Left lung (tissue), 10 donors: ENCODE results near the gene WDFY2. TPM values are rescaled to one million over a fixed set of nuclear protein-coding genes. Genes with fewer than 3 reads are reported as not detected.

Source experiments
- ATAC-seq: fragments of 200-7000 bp; cut with Tn5 transposase; one replicate; pipeline ENCODE4 v1.9.1; 2020; ENCODE audit warnings: moderate library complexity
- DNase-seq, 4 donors: peaks; one replicate each; pipeline ENCODE4 v3.0.0-alpha.2; 2013 to 2020
- H3K27ac ChIP-seq, 2 donors: fragments of 200-600 bp; sonication (generic) in 1 of 2; one replicate each; pipeline versions ENCODE4 v1.5.0 to v1.8.0; 2020 to 2021
- H3K27me3 ChIP-seq, 2 donors: fragments of 200-600 bp; sonication (generic) in 1 of 2; one replicate each; pipeline versions ENCODE4 v1.5.0 to v1.8.0; 2020 to 2021
- H3K36me3 ChIP-seq, 2 donors: fragments of 200-600 bp; sonication (generic) in 1 of 2; one replicate each; pipeline versions ENCODE4 v1.5.0 to v1.8.0; 2020 to 2021
- H3K4me1 ChIP-seq, 2 donors: fragments of 200-600 bp; one replicate each; pipeline ENCODE4 v1.8.0; 2021
- H3K4me3 ChIP-seq, 2 donors: fragments of 200-600 bp; sonication (generic) in 1 of 2; one replicate each; pipeline versions ENCODE4 v1.5.0 to v1.8.0; 2020 to 2021; ENCODE audit warnings: mild to moderate bottlenecking in 1 of 2
- H3K9me3 ChIP-seq, 2 donors: fragments of 200-600 bp; sonication (generic) in 1 of 2; one replicate each; pipeline versions ENCODE4 v1.5.0 to v1.8.0; 2020 to 2021
- intact Hi-C, 2 donors: fragments of 100-400 bp; cut with DNase I; formaldehyde crosslinking; loops; one replicate each; pipeline versions ENCODE4 v1.11.2 to v1.14.2; 2022
- polyA plus RNA-seq, 6 donors: library from polyadenylated mRNA; unstranded; fragments of 120-200 nt; gene quantifications; one replicate each; pipeline ENCODE4 v1.2.1, GENCODE V29; 2013; ENCODE audit not compliant: insufficient read length in 6 of 6
- total RNA-seq, 2 donors: library from RNA; stranded (reverse); fragmentation: NEBNext Ultra II Directional; extraction: Animal tissue kit (Norgen Biotek cat#: 25700); gene quantifications; one replicate each; pipeline ENCODE4 v1.2.1, GENCODE V29; 2021
- TF ChIP-seq, protein P1 (sequence below), 2 donors: fragments of 200-600 bp; sonication (generic) in 1 of 2; IDR thresholded peaks; one replicate each; pipeline versions ENCODE4 v1.5.0 to v1.8.0; 2021; ENCODE audit warnings: antibody characterized with exemption in 2 of 2
- donor health status: DM: no; HTN: yes; CAD: no.
- donor health status: DM: no; HTN: no; CAD: no.

WDFY2 gene
- total and polyA plus RNA-seq, 8 donors = 9.7 to 33.3 (median 22.1) TPM

DNA sequence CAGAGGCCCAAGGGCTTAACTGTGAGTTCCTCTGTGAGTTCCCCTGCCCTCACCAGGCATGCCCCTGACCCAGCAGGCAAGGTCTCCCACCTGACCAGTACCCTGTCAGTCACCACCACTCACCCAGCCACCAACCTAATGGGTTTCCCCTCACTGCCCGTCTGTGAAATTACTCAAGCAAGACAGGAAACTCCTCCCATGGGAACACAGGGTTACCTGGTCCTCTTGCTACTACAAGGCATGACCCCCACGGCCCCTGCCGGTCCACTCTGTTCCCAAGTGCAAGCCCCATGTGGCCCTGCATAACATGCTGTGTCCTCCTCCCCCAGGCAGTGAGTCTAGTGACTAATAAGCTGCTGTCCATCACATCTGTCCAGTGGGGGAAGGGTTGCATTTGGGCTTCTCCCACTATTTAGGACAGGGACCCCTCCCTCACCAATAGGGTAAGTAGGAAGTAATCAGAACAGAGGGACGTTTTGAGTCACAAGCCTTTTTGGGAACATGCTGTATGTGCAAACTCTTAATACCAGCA, 227.7 kb downstream of the WDFY2 start:
- ATAC-seq = no peak
- no peak overlapping the region for H3K4me3 ChIP-seq
- H3K4me1 ChIP-seq = peaks cover 5 to 20% of the 10 kb centered on the region in 2 donors
- H3K27ac ChIP-seq = no peak overlapping the region
- TF ChIP-seq, protein P1, sequence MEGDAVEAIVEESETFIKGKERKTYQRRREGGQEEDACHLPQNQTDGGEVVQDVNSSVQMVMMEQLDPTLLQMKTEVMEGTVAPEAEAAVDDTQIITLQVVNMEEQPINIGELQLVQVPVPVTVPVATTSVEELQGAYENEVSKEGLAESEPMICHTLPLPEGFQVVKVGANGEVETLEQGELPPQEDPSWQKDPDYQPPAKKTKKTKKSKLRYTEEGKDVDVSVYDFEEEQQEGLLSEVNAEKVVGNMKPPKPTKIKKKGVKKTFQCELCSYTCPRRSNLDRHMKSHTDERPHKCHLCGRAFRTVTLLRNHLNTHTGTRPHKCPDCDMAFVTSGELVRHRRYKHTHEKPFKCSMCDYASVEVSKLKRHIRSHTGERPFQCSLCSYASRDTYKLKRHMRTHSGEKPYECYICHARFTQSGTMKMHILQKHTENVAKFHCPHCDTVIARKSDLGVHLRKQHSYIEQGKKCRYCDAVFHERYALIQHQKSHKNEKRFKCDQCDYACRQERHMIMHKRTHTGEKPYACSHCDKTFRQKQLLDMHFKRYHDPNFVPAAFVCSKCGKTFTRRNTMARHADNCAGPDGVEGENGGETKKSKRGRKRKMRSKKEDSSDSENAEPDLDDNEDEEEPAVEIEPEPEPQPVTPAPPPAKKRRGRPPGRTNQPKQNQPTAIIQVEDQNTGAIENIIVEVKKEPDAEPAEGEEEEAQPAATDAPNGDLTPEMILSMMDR (IDR thresholded peaks at IDR 0.05) = no peak
- H3K9me3 ChIP-seq = no peaks in the 10 kb centered on the region
- no peaks in the 10 kb centered on the region for H3K36me3 ChIP-seq
- DNase-seq = no peak
- no peaks in the 10 kb centered on the region for H3K27me3 ChIP-seq
- intact Hi-C loops = loop anchor here in 1 of 2 donors (10.0 kb wide), 1 partner anchor 313 kb away; the partner anchor contains the start of gene NEK5

DNA sequence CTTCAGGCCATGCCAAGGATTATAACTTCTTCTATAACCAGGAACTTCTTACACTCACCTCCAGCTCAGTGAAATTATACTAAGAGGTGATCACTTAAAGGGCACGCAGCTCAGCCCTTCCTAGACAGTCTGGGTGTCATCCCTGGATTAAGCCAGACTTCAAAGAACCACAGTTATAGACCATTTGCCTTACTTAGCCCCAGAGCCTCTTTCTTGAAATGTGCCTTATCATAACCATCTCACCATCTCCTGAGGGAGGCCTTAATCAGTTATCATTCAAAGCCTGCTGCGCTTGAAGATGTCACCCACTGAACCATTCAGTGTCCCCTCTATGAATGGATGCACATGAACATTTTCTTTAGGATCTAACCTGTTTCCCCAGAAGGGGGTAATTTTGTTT, 229.8 kb downstream of the WDFY2 start:
- intact Hi-C loops = loop anchor here in 1 of 2 donors (10.0 kb wide), 1 partner anchor 311 kb away; the partner anchor contains the start of gene NEK5
- no peaks in the 10 kb centered on the region for H3K27me3 ChIP-seq
- DNase-seq = no peak
- no peak overlapping the region for H3K4me3 ChIP-seq
- peaks cover 5 to 23% of the 10 kb centered on the region in 2 donors for H3K4me1 ChIP-seq
- TF ChIP-seq, protein P1 (IDR thresholded peaks at IDR 0.05) = no peak
- H3K36me3 ChIP-seq = no peaks in the 10 kb centered on the region
- no peak for ATAC-seq
- H3K9me3 ChIP-seq = no peaks in the 10 kb centered on the region
- no peak overlapping the region for H3K27ac ChIP-seq

DNA sequence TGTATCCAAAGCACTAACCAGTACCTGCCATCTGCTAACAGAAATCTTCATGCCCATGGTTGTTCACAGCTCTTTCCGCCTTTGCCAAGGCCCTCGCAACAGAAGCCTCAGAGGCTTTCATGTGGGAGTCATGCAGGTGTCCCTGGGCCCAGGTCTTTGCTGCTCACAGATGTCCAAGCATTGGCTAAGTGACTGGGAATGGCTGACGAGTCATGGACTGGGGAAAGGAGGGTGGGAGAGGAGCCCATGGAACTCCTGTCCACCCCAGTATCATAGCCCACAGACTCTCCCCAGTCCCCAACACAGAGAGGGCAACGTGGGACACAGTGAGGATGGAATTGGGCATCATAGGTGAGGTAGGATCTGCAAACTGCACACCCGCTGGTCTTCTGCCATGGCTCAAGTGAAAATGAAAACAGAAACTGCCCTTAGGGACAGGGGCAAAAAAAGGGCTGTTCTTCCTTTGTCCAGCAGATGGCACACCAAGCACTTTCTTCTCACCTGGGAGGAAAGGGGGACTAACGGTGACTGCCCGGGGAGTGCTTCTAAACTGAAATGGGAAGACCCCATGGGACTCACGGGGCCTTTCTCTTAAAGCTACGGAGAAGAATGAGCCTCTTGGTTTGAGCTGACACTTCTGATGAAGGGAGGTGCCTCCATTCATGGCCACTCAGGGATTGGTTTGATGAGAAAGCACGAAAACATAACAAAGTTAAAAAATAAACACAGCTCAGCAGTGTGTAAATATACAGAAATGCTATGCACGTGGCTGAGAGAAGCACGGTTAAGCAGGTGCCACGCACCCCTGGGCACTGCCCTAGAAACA, 230.8 kb downstream of the WDFY2 start:
- H3K36me3 ChIP-seq = no peaks in the 10 kb centered on the region
- H3K9me3 ChIP-seq = no peaks in the 10 kb centered on the region
- DNase-seq (peak in 2 of 4 donors; percentile 52 to 65), ATAC-seq (peak; percentile 92)
- TF ChIP-seq, protein P1 (IDR thresholded peaks at IDR 0.05) = peak; percentile 65 to 85
- H3K27ac ChIP-seq = no peak overlapping the region
- peak overlapping the region in 1 of 2 donors; percentile 2 for H3K4me3 ChIP-seq
- no peaks in the 10 kb centered on the region for H3K27me3 ChIP-seq
- peaks cover 5 to 30% of the 10 kb centered on the region in 2 donors for H3K4me1 ChIP-seq
- intact Hi-C loops = loop anchor here in 1 of 2 donors (10.0 kb wide), 1 partner anchor 310 kb away; the partner anchor contains the start of gene NEK5

DNA sequence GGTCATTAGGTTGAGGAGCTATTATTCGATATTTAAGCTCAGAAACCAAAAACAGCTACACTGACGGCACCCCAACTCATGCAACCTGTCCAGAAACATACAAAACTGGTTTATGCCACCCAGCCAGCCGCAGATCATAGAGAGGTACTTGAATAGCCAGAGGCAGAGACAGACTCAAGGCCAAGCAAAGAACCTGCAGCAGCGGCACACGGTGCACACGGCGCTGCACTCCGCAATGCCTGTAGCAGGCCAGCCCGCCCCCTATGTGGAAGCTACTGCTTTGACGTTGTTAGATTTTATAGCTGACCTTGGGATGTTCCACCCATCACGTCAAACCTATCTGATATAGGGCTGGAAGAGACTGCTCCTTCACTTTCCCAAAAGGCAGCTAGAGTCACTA, 231.6 kb downstream of the WDFY2 start:
- DNase-seq (peak in 1 of 4 donors; percentile 40), ATAC-seq (peak; percentile 76)
- Histone ChIP-seq H3K4me3 (peak overlapping the region in 1 of 2 donors; percentile 2), H3K36me3 (no peaks in the 10 kb centered on the region), H3K4me1 (peaks cover 5 to 34% of the 10 kb centered on the region in 2 donors), H3K27ac (no peak overlapping the region), H3K27me3 (no peaks in the 10 kb centered on the region), H3K9me3 (no peaks in the 10 kb centered on the region)
- TF ChIP-seq, protein P1 (IDR thresholded peaks at IDR 0.05) = no peak
- intact Hi-C loops = loop anchor here in 1 of 2 donors (10.0 kb wide), 1 partner anchor 309 kb away; the partner anchor contains the start of gene NEK5
